ENCODE data around the gene LEMD3.

Gene LEMD3

GRCh38 chr12:65170209-65170881 is 962 bp downstream of the LEMD3 start:
- DNase-seq (ENCODE audit: low read depth) = peak; percentile 59

- DNase-seq (ENCODE audit: low read depth) = no peak
Measured at GRCh38 chr12:65171073-65171472, 1.7 kb downstream of the LEMD3 start.

GRCh38 chr12:65171870-65172269 is 2.5 kb downstream of the LEMD3 start:
- DNase-seq (ENCODE audit: low read depth) = no peak

GRCh38 chr12:65175385-65175784 is 6.0 kb downstream of the LEMD3 start:
- no peak for DNase-seq (ENCODE audit: low read depth)

- DNase-seq (ENCODE audit: low read depth) = no peak
Measured at GRCh38 chr12:65182012-65182739, 12.8 kb downstream of the LEMD3 start.

- no peak for DNase-seq (ENCODE audit: low read depth)
Measured at GRCh38 chr12:65184176-65184857, 14.9 kb downstream of the LEMD3 start.

GRCh38 chr12:65184858-65185229 is 15.5 kb downstream of the LEMD3 start:
- DNase-seq (ENCODE audit: low read depth) = no peak

- DNase-seq (ENCODE audit: low read depth) = no peak
Measured at GRCh38 chr12:65187665-65188064, 18.3 kb downstream of the LEMD3 start.

GRCh38 chr12:65188179-65188701 is 18.9 kb downstream of the LEMD3 start:
- DNase-seq (ENCODE audit: low read depth) = no peak

- no peak for DNase-seq (ENCODE audit: low read depth)
Measured at GRCh38 chr12:65189028-65189718, 19.8 kb downstream of the LEMD3 start.

GRCh38 chr12:65192963-65193516 is 23.7 kb downstream of the LEMD3 start:
- no peak for DNase-seq (ENCODE audit: low read depth)

GRCh38 chr12:65194949-65195348 is 25.6 kb downstream of the LEMD3 start:
- no peak for DNase-seq (ENCODE audit: low read depth)

- DNase-seq (ENCODE audit: low read depth) = no peak
Measured at GRCh38 chr12:65195387-65196055, 26.1 kb downstream of the LEMD3 start.

GRCh38 chr12:65196762-65197567 is 27.6 kb downstream of the LEMD3 start:
- DNase-seq (ENCODE audit: low read depth) = no peak

GRCh38 chr12:65199604-65200003 is 30.2 kb downstream of the LEMD3 start:
- DNase-seq (ENCODE audit: low read depth) = no peak

- DNase-seq (ENCODE audit: low read depth) = no peak
Measured at GRCh38 chr12:65200007-65200665, 30.8 kb downstream of the LEMD3 start.

- no peak for DNase-seq (ENCODE audit: low read depth)
Measured at GRCh38 chr12:65203376-65203775, 34.0 kb downstream of the LEMD3 start.

- DNase-seq (ENCODE audit: low read depth) = no peak
Measured at GRCh38 chr12:65204886-65205525, 35.6 kb downstream of the LEMD3 start.

GRCh38 chr12:65205886-65206285 is 36.5 kb downstream of the LEMD3 start:
- DNase-seq (ENCODE audit: low read depth) = no peak

- no peak for DNase-seq (ENCODE audit: low read depth)
Measured at GRCh38 chr12:65208125-65208524, 38.7 kb downstream of the LEMD3 start.

Measured in activated T-cell treated with anti-CD3 and anti-CD28 coated beads for 48 hours (primary cell).